Endometrial microvascular endothelial cells (primary cell): ENCODE results near the gene IL20RB. TPM values are rescaled to one million over a fixed set of nuclear protein-coding genes. Genes with fewer than 3 reads are reported as not detected.
"Not testable (repeated sequence)": the region's sequence is repeated elsewhere in the genome, so short reads cannot be mapped to it uniquely, and the experiment has no call there.

Experiments used
- in situ Hi-C: cut with HindIII; loops from 2 replicates; pipeline ENCODE4 v1.10.0; 2017; ENCODE audit warnings: low sequenced_read_pairs, low pct_unique_long_range_greater_than_20kb; ENCODE audit errors: inconsistent ontology term
- total RNA-seq: library from RNA; depleted of rRNA; stranded (reverse); fragments of >200 nt; gene quantifications from one replicate; pipeline ENCODE4 v1.2.3, GENCODE V29; 2015; ENCODE audit errors: inconsistent ontology term

IL20RB gene
- total RNA-seq, 1 donor from 2014 or later = 0.74 TPM

DNA sequence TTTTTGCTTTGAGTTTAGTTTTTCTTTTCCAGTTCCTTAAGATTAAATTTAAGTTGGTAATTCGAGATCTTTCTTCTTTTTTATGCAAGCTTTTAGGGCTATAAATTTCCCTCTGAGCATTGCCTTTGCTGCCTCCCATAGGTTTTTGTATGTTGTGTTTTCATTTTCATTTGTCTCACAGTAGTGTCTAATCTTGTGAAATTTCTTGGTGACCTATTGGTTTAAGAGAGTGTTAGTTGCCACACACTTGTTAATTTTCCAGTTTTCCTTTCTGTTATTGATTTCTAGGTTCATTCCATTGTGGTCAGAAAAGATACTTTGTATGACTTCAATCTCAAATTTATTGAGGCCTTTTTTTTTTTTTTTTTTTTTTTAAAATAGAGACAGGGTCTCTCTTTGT is 18.3 kb upstream of the IL20RB start:
- in situ Hi-C loops = no loop called here

DNA sequence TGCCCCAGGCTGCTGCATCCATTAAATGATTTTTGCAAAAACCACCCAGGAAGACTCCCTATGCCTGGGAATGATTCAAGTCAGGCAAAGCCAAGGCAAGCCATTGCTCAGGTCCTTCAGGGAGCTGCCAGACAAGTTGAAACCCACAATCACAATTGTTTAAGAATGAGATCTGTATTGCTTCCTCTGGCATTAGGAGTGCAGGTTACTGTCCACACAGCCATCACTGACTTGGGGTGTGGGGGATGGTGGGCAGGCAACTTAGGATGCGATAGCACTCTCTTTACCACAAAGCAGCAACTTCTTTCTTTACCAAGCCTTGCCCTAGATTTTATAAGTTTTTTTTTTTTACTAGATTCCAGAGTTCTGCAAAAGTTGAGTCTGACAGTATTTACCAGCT is 15.0 kb upstream of the IL20RB start:
- in situ Hi-C loops = no loop called here

DNA sequence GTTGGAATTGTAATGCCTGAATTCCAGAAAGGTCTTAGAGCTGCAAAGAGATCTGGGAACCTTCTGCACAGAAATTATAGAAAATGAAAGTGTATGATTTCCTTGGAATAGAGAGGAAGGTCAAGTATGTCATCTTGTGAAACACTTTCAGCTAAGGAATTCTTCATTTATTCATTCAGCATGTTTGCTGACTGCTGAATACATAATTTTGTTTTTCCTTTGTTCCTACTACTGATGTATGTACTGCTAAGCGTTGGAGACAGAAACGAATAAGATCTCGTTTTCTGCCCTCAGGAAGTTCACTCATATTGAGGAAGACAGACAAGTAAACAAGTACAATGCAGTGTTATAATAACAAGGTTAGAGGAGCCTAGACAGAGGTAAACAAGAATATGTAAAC is 14.3 kb upstream of the IL20RB start:
- in situ Hi-C loops = no loop called here

- in situ Hi-C loops = no loop called here
These were observed 10.8 kb upstream of the IL20RB start for GRCh38 chr3:136946978-136947377.

GRCh38 chr3:136947477-136947876 is 10.3 kb upstream of the IL20RB start:
- in situ Hi-C loops = no loop called here

DNA sequence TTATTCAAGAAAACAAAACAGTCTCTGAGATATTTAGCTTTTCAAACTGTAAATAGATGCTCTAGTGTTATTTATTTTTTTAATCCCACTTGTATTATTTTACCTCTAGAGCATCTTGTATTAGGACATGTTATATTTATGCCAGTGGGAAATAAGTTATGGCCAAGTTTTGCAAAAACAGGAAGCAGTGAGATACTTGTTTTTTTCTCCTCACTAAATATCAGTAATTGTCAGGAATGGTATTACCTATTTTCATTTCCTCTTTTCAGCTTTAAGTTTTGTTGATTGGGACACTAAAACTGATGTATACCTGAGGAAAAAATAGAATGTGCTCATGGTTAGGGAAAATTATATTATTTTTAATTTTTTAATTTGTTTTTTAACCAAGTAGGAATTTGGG is 8.6 kb upstream of the IL20RB start:
- in situ Hi-C loops = no loop called here

GRCh38 chr3:136949708-136950107 is 8.1 kb upstream of the IL20RB start:
- in situ Hi-C loops = no loop called here

GRCh38 chr3:136950623-136951022 is 7.2 kb upstream of the IL20RB start:
- in situ Hi-C loops = no loop called here

- in situ Hi-C loops = no loop called here
These were observed 5.5 kb upstream of the IL20RB start for GRCh38 chr3:136952292-136952691.

DNA sequence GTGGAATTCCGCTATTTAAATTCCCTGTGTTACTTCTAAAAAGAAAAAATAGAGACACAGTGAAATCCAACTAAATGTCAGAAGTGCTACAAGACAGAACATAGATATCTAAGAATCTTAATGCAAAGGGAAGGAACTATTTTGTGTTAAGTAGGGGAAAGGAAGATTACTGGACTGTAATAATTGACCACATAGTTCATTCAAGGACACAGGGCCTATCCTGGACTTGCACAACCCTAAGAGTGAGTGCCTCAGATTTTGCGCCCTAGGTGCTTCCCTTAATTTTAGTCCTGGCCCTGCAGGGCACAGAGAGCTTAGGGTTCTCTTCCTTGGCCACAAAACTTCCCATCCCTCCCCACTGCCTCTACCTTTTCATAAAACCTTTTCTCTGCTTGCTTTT is 3.5 kb upstream of the IL20RB start:
- in situ Hi-C loops = no loop called here

DNA sequence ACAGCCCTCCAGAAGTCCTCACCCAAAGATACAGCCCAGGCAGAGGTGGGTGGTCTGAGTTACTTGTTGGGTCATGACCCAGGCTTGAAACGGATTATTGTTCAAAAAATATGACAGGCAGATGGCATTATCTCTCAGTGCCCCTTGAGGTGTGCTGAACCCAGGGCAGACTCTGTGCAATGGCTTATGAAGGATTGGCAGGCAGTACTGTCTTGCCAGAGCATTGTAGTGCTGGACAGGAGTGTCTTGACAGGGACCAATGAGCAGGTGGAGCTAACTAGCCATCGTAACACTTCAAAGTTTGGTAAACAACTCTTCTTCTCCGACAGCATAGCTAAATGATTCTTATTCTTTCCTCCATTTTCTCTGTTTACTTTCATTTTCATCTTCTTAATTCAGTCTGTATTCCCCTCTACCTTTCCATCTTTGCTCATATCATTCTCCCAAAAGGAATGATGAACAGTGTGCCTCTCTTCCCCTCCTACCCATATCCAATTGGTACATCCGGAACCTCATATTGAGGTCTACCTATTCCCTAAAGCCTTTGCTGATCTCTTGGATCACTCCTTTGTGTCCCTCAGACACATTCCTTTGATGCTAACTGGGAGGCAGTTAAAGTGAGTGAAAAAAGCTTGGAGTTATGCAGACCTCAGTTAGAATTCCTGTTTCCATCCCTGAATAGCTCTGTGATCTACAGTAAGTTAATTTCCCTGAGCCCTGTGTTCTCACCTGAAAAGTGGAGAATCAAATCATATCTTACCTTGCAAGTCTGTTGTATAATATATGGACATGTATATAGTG is 2.6 kb upstream of the IL20RB start:
- in situ Hi-C loops = no loop called here

- in situ Hi-C loops = no loop called here
These were observed 2.0 kb upstream of the IL20RB start for GRCh38 chr3:136955813-136956212.

DNA sequence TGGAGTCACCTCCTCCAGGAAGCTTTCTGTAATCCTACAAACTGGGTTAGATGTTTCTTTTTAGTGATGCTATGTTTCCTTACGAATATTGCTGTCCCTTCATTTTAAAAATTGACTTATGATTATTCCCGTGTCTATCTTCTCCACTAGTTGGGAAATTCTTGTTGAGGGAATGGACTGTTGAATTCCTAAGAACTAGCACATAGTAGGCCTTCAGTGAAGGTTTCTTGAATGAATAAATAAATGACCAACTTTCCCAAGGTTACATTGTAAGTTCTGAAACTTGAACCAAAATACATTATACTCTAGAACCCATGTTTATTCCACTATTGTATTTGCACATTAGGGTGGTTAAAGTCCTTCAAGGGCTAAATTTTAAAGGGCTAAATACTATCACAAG is 812 bp upstream of the IL20RB start:
- in situ Hi-C loops = no loop called here

DNA sequence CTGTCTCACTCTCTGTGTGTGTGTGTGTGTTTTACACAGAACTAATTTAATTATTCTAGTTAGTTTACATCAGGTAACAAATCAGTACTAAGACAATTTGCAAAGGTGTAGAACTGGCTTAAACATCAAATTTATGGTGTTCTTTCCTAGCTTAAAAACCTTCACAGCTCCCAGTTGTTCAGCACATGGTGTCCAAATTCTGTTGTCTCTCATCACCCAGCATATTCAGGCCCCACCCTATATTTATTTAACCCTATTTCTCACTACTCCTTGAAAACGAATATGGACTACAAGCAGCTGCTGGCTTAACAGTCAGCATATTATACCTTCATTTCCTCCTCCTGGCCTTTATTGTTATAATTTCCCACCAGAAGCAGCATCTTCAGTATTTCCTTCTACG is 1.2 kb downstream of the IL20RB start:
- in situ Hi-C loops = no loop called here

- in situ Hi-C loops = no loop called here
These were observed 1.8 kb downstream of the IL20RB start for GRCh38 chr3:136959599-136959998.

- in situ Hi-C loops = no loop called here
These were observed 3.4 kb downstream of the IL20RB start for GRCh38 chr3:136960838-136961836.

- in situ Hi-C loops = no loop called here
These were observed 5.1 kb downstream of the IL20RB start for GRCh38 chr3:136962927-136963326.

DNA sequence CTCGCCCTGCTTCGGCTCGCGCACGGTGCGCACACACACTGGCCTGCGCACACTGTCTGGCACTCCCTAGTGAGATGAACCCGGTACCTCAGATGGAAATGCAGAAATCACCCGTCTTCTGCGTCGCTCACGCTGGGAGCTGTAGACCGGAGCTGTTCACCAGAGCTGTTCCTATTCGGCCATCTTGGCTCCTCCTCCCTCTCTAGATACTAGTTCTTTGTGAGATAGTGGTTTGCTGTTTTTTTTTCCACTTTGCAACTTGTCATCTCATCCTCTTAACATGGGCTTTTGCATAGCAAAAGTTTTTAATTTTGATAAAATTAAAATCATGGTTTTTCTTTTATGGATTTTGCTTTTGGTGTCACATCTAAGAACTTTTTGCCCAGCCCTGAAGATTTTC is 11.8 kb downstream of the IL20RB start:
- in situ Hi-C loops = not testable (repeated sequence)

GRCh38 chr3:136973352-136973751 is 15.6 kb downstream of the IL20RB start:
- in situ Hi-C loops = no loop called here

GRCh38 chr3:136974670-136975069 is 16.9 kb downstream of the IL20RB start:
- in situ Hi-C loops = loop anchor here (25.0 kb wide), 1 partner anchor 212 kb away; the partner anchor contains the start of gene STAG1
